ENCODE results near the gene NIPA2.

The NIPA2 gene

DNA sequence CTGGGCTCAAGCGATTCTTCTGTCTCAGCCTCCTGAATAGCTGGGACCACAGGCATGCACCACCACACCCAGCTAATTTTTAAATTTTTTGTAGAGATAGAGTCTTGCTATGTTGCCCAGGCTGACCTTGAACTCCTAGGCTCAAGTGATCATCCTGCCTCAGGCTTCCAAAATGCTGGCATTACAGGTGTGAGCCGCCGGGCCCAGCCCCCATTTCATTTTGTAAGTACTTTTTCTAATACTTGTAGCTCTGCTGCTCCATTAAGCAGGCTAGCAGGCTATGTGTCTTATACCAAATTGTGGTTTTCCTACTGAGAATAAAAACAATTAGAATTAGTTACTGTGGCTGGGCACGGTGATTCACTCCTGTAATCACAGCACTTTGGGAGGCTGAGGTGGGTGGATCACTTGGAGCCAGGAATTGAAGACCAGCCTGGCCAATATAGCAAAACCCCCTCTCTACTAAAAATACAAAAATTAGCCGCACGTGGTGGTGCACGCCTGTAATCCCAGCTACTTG is 29.6 kb upstream of the NIPA2 start:
- no peaks in the 10 kb centered on the region for H3K9me3 ChIP-seq (ENCODE audit: insufficient read depth, low read length, severe bottlenecking)
- H4K20me1 ChIP-seq (ENCODE audit: insufficient read depth, low read length): peaks cover 20% of the 10 kb centered on the region
- H3K4me1 ChIP-seq (ENCODE audit: insufficient read depth, low read length): no peaks in the 10 kb centered on the region
- H3K79me2 ChIP-seq (ENCODE audit: insufficient read depth, low read length): peaks cover 67% of the 10 kb centered on the region
- H3K36me3 ChIP-seq (ENCODE audit: insufficient read depth, low read length): peaks cover 17% of the 10 kb centered on the region
- no peak overlapping the region for H2AFZ ChIP-seq (ENCODE audit: low read depth, low read length)
- no peaks in the 10 kb centered on the region for H3K27me3 ChIP-seq (ENCODE audit: insufficient read depth, low read length, poor library complexity)
- no peak overlapping the region for H3K4me2 ChIP-seq (ENCODE audit: insufficient read depth, low read length)
- no peak overlapping the region for H3K27ac ChIP-seq (ENCODE audit: low read length)
- DNase-seq (no peak), ATAC-seq (ENCODE audit: insufficient read depth, low read depth) (no peak)
- no peak overlapping the region for H3K9ac ChIP-seq (ENCODE audit: low read depth, low read length)
- TF ChIP-seq, protein P1, sequence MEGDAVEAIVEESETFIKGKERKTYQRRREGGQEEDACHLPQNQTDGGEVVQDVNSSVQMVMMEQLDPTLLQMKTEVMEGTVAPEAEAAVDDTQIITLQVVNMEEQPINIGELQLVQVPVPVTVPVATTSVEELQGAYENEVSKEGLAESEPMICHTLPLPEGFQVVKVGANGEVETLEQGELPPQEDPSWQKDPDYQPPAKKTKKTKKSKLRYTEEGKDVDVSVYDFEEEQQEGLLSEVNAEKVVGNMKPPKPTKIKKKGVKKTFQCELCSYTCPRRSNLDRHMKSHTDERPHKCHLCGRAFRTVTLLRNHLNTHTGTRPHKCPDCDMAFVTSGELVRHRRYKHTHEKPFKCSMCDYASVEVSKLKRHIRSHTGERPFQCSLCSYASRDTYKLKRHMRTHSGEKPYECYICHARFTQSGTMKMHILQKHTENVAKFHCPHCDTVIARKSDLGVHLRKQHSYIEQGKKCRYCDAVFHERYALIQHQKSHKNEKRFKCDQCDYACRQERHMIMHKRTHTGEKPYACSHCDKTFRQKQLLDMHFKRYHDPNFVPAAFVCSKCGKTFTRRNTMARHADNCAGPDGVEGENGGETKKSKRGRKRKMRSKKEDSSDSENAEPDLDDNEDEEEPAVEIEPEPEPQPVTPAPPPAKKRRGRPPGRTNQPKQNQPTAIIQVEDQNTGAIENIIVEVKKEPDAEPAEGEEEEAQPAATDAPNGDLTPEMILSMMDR (IDR thresholded peaks at IDR 0.05; ENCODE audit: borderline replicate concordance, extremely low read depth, low read length, poor library complexity, severe bottlenecking): no peak
- TF ChIP-seq EZH2 (IDR thresholded peaks at IDR 0.05; ENCODE audit: borderline replicate concordance, low read depth, low read length, severe bottlenecking): no peak
- H3K4me3 ChIP-seq (ENCODE audit: low read depth in 1 of 2, low read length in 2 of 2): no peak overlapping the region

DNA sequence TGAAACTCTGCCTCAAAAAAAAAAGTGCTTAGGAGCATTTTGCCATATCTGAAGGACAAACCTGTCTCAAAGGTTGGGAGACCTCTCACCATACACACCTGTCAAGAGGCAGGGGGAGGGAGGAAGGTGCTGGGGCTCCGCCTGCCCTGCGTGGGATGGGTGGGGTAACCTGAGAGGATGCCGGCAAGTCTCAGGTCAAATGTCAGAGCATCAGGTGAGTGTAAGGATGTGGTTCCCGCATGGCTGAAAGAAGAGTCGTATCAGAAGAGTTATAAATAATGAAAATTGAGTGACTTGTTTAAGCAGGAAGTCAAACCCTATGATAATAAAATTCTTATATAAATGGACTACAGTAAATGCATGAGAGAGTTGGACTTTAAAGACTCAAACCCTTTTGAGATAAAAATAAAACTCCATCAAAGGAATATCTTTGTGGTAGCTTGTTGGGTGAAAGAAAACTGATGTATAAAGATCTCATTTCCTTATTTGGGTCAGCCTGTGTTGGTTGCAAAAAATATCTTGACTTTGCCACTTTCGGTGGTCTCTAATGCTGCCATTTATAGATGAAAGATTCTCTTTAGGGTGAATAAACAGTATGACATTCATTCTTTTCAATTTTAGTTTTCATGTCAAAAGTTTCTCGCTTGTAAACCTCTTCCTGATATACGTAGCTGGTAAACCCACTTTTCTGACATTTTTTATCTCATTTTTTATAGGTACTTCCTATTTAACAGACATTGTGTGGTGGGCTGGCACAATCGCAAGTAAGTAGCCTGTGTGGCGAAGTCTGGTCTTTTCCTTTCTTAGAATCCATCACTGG is 28.2 kb upstream of the NIPA2 start:
- peaks cover 16% of the 10 kb centered on the region for H4K20me1 ChIP-seq (ENCODE audit: insufficient read depth, low read length)
- no peak overlapping the region for H3K4me2 ChIP-seq (ENCODE audit: insufficient read depth, low read length)
- no peak overlapping the region for H3K4me3 ChIP-seq (ENCODE audit: low read depth in 1 of 2, low read length in 2 of 2)
- H3K27me3 ChIP-seq (ENCODE audit: insufficient read depth, low read length, poor library complexity): no peaks in the 10 kb centered on the region
- no peaks in the 10 kb centered on the region for H3K9me3 ChIP-seq (ENCODE audit: insufficient read depth, low read length, severe bottlenecking)
- TF ChIP-seq EZH2 (IDR thresholded peaks at IDR 0.05; ENCODE audit: borderline replicate concordance, low read depth, low read length, severe bottlenecking): no peak
- TF ChIP-seq, protein P1 (IDR thresholded peaks at IDR 0.05; ENCODE audit: borderline replicate concordance, extremely low read depth, low read length, poor library complexity, severe bottlenecking): no peak
- H3K36me3 ChIP-seq (ENCODE audit: insufficient read depth, low read length): peaks cover 20% of the 10 kb centered on the region
- H3K9ac ChIP-seq (ENCODE audit: low read depth, low read length): no peak overlapping the region
- ATAC-seq (ENCODE audit: insufficient read depth, low read depth): no peak
- no peak overlapping the region for H3K27ac ChIP-seq (ENCODE audit: low read length)
- H3K4me1 ChIP-seq (ENCODE audit: insufficient read depth, low read length): no peaks in the 10 kb centered on the region
- H2AFZ ChIP-seq (ENCODE audit: low read depth, low read length): no peak overlapping the region
- DNase-seq: no peak
- peaks cover 56% of the 10 kb centered on the region for H3K79me2 ChIP-seq (ENCODE audit: insufficient read depth, low read length)

DNA sequence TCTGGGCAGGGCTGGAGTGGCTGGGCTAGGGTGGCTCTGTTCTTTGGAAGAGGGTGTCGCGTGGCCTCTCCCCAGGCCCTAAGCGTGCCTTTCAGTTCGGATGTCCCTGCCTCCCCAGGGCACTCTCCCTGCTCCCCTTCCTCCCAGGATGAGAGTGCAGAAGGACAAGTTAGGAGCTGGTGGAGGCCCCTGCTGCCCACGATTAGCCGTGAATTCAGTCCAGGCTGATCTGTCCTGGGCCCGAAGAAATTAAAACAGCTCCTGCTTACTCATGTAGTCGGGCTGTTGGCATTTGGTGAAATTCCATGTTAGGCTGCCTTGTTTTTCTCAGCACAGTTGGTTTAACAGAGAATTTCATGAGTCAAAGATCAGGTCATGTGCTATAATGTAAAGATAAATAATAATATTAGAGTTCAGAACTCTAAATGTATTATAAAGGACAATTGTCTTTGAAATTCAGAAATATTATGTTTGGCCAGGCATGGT is 27.6 kb upstream of the NIPA2 start:
- no peak overlapping the region for H3K4me3 ChIP-seq (ENCODE audit: low read depth in 1 of 2, low read length in 2 of 2)
- TF ChIP-seq, protein P1 (IDR thresholded peaks at IDR 0.05; ENCODE audit: borderline replicate concordance, extremely low read depth, low read length, poor library complexity, severe bottlenecking): no peak
- TF ChIP-seq EZH2 (IDR thresholded peaks at IDR 0.05; ENCODE audit: borderline replicate concordance, low read depth, low read length, severe bottlenecking): no peak
- H3K4me2 ChIP-seq (ENCODE audit: insufficient read depth, low read length): no peak overlapping the region
- H3K79me2 ChIP-seq (ENCODE audit: insufficient read depth, low read length): peaks cover 52% of the 10 kb centered on the region
- no peaks in the 10 kb centered on the region for H3K4me1 ChIP-seq (ENCODE audit: insufficient read depth, low read length)
- H3K27ac ChIP-seq (ENCODE audit: low read length): no peak overlapping the region
- peaks cover 16% of the 10 kb centered on the region for H4K20me1 ChIP-seq (ENCODE audit: insufficient read depth, low read length)
- ATAC-seq (ENCODE audit: insufficient read depth, low read depth) (no peak), DNase-seq (no peak)
- no peaks in the 10 kb centered on the region for H3K9me3 ChIP-seq (ENCODE audit: insufficient read depth, low read length, severe bottlenecking)
- H2AFZ ChIP-seq (ENCODE audit: low read depth, low read length): no peak overlapping the region
- H3K9ac ChIP-seq (ENCODE audit: low read depth, low read length): no peak overlapping the region
- no peaks in the 10 kb centered on the region for H3K27me3 ChIP-seq (ENCODE audit: insufficient read depth, low read length, poor library complexity)
- peaks cover 25% of the 10 kb centered on the region for H3K36me3 ChIP-seq (ENCODE audit: insufficient read depth, low read length)
